ENCODE measurements around the gene GLIS1.

GLIS1 gene

DNA sequence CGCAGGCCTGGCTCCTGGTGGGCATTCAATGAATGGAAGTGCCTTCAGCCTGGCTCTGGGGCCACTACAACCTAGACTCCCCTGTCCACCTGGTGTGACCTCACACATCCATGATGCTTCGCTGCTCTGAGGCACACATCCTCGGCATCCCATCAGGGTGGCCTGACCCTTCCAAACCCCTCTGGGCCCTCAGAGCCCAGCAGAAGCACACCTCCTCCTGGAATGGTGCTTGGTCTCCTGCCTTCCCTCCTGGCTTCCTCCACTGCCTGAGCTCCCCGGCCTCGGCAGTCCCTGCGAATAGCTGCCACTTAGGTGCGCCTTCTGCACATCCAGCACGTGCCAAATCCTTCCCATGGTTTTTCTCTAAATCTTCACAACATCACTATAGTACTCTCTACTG, 133.8 kb downstream of the GLIS1 start:
- no peak for DNase-seq

DNA sequence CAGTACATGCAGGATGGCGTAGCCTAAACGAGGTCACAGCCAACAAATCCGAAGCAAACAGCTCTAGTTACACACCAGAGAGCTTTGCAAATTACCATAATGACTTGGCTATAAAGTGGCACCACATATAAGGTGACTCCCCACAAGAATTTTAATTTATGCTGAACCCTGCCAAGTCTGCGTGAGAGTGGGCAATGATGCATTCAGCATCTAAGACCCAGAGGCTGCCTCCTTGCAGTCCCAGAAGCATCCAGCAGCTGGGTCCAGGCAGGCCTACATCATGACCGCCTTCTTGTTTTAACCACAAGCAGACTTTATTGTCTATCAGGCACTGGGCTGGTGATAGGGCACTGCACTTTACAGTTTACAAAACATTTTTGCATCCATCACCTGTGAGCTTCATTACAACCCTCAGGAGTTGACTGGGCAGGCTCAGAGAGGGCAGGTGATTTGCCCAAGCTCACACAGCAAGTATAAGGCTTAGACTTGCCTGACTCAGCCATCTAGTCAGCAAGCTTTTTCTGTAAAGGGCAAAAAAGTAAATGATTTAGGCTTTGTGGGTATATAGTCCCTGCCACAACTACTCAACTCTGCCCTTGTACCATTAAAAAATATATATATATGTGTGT, 134.6 kb downstream of the GLIS1 start:
- DNase-seq, result no peak

- DNase-seq, result no peak
These were observed 135.5 kb downstream of the GLIS1 start for GRCh38 chr1:53603431-53603830.

- no peak for DNase-seq
These were observed 136.8 kb downstream of the GLIS1 start for GRCh38 chr1:53601867-53602775.

GRCh38 chr1:53601031-53601745, 137.8 kb downstream of the GLIS1 start:
- no peak for DNase-seq

DNA sequence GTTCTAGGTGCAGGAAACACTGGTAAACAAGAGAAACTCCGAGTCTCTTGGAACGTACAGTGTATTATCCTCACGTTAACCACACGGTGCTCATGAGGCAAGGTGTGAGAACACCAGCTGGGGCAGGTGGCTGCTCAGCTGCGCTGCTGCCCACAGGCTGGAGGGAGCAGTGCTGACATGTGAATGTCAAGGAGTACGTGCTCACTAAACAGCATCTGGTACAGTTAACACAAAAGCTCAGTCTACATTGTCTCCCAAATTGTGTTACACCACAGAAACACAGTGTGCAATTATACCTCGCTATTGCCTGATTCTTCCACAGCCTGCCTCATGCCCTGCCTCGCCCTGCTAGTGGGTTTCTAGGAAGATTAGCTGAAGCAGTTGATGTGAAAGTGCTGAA, 138.4 kb downstream of the GLIS1 start:
- no peak for DNase-seq

- no peak for DNase-seq
These were observed 139.0 kb downstream of the GLIS1 start for GRCh38 chr1:53600001-53600400.

DNA sequence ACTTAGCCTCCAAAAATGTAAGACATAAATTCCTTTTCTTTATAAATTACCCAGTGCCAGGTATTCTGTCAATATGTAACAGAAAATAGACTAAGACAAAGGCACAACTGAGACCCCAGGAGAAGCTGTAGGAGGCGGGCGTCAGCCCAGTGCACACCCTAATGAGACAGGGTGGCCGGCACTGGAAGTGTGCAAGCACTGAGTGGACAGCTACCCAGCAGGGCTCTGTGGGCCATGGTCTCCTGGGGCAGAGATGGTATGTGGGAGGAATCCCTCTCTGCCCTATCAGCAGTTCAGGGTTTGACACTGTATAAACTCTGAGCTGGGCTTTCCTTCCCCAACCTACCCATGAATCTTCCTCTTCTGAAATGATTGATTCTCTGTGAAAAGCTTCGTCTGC, 139.5 kb downstream of the GLIS1 start:
- no peak for DNase-seq

- DNase-seq, result no peak
These were observed 140.0 kb downstream of the GLIS1 start for GRCh38 chr1:53598966-53599365.

- no peak for DNase-seq
These were observed 143.1 kb downstream of the GLIS1 start for GRCh38 chr1:53595906-53596305.

DNA sequence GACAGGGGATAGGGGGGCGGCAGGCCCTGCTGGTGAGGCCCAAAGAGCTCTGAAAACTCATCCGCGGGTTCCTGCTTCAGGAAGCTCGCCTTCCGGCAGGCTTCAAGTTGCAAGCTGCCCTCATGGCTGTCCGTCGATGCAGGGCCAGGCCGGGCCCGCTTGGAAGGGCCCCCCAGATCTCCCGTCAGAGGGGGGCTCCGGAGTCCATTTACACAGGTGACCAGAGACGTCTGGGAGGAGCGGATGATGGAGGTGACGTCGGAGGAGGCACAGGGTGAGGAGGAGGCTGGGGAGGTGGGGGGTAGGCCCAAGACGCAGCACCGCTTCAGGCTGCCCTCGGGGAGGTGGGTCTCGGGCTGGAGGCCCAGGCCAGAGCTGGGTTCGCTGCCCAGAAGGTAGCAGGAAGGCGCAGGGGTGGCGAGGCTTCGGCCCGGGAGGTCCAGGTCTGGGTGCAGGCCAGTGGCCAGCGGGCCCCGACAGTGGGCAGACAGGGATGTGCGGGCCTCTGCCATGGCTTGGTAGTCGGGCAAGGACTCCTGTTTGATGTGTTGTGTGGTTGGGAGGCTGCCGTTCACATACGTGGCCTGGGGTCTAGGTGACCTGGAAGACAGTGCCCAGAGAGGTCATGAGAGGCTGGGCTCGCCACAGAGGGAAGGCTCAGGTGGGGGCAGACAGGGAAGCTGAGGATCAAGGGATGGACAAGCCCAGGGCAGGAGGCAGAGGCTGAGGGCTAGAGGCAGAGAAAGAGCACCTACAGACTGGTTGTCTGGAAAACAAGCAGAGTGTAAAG, 144.4 kb downstream of the GLIS1 start:
- no peak for DNase-seq

DNA sequence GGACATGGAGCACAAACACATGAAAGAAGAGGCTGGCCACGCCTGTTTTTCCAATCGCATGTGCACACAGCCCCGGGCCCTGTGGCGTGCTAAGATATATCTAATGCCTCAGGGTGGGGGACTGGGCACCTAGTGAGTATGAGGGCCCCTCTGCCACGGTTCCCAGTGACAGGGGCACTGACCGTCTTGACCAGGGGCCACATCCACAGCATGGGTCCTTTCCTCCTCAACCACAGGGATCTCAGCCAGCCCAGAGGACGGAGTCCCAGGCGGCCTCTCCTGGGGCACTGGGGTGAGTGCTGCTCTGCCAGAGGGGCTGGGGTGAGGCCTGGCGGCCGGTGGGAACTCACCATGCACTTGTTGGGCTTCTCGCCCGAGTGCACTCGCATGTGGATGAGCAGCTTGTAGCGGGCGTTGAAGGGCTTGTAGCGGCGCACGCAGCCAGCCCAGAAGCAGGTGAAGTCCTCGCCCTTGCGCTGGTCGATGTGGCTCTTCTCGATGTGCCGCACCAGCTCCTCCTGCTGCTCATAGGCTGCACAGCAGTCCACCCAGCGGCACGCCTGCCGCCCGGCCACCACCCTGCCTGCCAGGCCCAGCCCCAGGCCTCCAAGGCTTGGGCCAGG, 145.1 kb downstream of the GLIS1 start:
- DNase-seq, result no peak

DNA sequence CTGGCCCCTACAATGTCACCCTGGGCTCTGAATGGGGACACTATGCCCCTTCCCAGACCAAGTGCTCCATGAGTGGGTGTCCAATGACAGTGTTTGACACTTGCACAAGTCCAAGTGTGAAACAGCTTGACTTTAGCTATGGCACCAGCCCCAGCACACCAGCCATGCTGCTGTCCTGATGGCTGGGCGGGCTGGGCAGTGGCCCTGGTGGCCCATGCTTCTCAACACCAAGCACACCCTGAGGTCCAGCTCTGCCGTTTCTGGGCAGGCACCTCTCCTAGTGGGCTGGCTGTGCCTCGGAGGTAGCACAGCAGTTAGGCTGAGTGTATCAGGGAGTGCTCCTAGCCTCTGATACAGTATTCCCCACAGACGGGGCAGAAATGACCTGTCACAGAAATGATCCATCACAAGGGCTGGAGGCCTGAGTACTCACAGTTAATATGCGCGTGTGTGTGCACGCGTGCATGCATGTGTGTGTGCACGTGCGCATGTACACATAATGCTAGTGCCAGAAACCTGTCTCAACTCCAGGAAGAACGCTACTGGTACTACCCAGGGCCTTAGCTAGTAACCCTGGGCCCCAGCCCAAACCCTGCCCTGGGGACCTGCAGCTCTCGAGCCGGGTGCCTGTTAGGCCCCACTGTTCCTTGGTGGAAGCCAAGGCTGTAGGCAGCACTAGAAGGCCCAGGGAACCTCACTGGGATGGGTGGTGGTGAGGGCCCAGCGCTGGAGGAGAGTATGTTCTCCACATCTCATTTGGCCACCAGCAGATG, 145.8 kb downstream of the GLIS1 start:
- DNase-seq, result no peak

- DNase-seq, result no peak
These were observed 146.4 kb downstream of the GLIS1 start for GRCh38 chr1:53592521-53592982.

DNA sequence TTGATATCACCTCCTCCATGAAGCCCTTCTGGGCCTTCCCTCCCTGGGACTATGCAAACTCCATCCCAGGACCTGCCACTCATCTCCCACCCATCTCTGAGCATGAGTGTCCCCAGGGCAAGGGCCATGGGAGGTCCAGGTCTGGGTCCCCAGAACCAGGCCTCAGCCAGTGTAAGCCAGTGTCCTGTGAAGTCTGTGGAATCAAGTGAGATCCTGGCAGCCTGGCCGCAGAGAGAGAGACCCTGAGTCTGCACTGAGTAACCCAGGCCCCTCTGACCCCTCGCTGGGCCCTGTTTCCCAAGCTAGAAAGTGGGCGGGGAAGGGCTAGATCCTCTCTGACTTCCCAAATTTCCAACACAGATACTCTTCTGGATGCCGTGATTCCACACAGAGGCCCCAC, 147.0 kb downstream of the GLIS1 start:
- no peak for DNase-seq

DNA sequence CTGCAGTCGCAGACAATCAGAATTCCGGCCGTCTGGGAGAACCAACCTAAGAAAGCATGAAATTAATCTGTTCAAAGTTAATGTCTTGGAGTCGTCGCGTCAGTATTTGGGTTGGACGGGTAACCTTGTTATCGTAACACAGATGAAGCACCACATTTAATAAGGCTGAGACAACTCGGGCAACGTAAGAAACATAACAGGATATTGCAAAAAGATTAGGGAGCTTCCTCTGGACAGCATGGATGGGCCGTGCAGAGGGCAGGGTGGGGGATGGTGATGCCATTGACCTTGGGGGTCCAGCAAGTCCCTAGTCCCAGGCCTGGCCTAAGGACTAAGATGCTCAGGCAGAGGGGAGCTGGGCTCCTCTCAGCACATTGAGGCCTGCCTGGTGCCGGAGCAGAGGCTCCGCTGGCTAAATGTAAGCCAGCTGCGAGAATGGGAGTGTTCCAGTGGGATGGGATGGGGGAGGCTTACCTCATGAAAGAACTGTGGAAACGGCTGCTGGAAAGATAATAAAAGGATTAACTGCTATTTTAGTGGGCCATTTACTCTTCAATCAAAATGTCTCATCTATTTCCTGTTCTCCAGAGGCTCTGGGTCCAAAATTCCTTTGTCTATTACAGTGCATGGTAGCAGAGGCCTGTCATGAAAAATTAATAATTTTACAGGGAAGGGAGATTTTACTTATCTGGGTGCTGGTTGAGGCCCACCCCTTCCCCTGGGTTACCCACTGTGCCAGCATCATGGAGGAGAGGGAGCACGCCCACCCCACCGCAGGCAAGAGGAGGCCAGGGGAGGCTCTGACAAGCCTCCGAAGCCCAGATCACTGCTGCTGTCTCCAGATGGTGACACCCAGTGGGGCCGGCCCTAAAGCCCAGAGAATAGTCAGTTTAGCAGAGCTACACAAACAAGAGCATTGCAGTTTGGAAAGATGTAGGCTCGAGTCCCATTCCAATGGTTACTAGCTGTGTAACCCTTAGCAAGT, 148.1 kb downstream of the GLIS1 start:
- no peak for DNase-seq

DNA sequence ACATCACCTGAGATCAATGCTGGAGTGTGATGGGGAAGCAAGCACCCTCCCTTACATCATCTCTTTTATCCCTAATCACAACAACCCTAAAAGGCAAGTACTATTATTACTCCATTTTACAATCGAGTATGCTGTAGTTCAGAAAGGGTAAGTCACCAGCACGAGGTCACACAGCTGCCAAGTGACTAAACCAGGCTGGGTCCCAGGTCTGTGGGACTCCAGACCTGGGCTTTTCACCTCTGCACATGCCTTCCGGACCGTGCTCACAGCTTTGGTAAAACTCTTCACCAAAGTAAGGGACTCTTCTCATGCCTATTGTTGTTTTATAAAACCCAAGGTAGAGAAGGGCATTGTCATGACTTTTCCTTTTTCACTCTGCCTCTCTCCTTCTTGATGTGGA, 148.9 kb downstream of the GLIS1 start:
- no peak for DNase-seq

DNA sequence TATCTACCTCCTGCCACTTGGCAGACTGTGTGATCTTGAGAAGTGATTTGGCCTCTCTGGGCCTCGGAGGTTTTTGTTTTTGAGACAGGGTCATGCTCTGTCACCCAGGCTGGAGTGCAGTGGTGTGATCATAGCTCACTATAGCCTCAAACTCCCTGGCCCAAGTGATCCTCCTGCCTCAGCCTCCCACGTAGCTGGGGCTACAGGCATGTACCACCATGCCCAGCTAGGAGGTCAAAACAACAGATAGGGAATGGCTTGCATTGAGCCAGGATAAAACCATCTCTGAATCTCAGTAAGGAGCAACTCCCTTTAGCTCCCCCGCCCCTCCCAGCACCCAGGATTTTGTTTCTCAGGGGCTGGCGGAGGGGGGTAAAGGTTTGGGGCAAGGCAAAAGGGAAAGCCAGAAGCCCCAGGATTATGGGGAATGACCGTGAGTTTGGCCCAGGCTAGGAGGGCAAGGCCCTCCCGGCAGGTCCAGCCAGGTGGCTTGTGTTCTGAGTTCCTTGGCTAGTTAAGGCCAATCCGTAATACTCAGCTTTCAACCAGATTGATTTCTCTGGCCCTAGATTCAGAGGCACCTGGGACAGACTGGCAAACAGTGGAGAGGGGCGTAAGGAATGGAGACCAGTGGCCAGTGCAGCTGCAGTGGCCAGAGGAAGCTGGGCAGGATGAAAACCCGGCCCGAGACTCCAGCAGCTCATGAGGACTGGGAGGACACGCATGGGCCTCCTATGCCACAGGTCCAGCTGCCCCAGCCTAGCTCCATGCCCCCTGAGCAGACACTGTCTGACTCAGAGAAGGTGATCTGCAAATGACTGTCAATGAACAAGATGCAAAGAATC, 149.7 kb downstream of the GLIS1 start:
- no peak for DNase-seq

DNA sequence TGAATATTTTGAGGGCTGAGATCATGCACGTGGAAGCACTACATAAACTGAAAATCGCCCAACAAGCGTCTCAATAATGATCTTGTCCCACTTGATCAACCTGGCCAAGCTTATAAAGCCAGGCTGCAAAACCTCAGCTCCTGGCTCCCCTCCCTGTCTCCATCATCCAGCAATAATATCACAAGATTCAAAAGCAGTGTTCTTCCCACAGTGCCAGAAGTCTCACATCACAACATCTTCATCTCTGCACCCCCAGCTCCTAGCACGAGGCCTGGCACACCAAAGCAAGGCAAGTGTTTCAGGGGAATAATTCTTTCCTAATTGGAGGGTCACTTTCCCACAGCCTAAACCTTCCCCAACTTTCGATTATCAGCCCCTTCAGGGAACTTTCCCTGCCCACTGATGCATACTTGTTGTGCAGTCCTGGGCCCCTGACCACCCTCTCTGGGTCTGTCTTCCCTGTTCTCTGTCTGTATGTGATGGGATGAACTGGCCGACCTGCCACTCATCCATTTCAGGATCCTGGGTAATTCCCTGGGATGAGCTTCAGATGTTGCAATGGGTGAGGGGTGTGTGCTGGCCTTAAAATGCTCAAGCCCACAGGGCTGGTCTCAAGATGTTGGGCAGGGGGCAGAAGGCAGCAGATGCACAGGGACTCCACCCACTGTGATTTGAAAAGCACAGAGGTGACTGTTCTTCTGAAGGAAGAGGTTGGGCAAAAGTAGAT, 150.7 kb downstream of the GLIS1 start:
- DNase-seq, result no peak

Measured in NCI-H2081 treated with DMSO at 0.1 percent for 48 hours (cell line).